GM19468 (cell line): Measurements from ENCODE around the gene OSGEPL1.
"Not testable (repeated sequence)": the region's sequence is repeated elsewhere in the genome, so short reads cannot be mapped to it uniquely, and the experiment has no call there.

Experiments used
- ATAC-seq: cut with Tn5 transposase; IDR thresholded peaks from one replicate; pipeline ENCODE4 v1.9.1; 2021; ENCODE audit warnings: mild to moderate bottlenecking, moderate library complexity, moderate number of reproducible peaks; ENCODE audit not compliant: unreplicated experiment; ENCODE audit errors: extremely low read depth

The OSGEPL1 gene, protein sequence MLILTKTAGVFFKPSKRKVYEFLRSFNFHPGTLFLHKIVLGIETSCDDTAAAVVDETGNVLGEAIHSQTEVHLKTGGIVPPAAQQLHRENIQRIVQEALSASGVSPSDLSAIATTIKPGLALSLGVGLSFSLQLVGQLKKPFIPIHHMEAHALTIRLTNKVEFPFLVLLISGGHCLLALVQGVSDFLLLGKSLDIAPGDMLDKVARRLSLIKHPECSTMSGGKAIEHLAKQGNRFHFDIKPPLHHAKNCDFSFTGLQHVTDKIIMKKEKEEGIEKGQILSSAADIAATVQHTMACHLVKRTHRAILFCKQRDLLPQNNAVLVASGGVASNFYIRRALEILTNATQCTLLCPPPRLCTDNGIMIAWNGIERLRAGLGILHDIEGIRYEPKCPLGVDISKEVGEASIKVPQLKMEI

DNA sequence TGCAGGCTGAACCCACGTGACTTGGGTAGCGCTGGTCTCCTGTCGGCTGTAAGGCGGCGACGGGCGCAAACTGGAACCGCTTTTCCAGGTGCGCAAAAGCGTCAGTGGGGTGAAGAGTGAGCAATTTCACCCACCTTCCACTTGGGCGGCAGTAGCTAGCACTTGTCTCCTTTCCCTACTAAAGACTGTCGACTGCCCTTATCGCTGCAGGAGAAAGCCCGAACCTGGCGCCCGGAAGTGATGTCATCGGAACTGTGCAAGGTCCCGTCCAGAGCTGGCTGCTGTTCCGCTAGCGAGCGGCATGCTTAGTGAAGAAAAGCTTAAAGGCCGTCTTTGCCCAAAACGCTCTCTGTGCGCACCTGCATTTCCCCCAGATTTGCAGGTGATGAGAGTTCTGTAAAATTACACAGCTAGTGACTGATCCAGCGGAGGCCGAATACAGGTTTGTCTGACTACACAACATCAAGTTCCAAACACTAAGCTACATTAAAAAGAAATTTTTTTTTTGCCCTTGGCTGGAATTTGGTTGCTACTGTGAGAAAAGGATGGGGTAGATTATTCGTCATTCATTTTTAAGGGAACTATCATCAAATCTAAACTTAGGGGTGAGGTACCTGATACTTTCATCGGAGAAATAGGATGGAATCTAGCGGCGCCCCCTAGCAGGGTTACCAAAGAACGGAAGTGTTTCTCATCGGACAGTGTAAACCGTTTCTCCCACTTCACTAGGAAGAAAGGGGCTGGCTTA lies at the start of gene OSGEPL1:
Gene OSGEPL1 (minus strand): TSS at position 242 of the 748 bp plus-strand sequence. CDS start 1,152 bp downstream, outside the sequence.
- peak; percentile 84 for ATAC-seq

DNA sequence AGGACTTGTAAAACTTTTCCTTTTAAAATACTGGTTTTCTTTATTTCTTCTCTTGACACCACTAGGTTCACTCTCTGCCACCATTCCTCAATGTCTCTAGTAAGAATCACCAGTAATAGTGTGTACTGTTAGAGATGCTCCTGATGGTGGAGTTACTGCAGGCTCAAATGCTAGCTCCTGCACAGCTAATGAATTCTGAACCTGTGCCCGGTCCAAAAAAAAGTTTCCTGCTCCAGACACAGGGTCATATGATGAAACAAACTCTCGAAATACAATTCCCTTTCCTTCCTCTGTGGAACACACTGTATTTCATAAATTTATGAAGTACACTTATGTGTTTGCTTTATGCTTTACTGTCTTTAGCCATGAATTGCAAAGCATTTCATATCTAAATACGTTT lies 40.8 kb upstream of the OSGEPL1 start:
- ATAC-seq, result no peak

DNA sequence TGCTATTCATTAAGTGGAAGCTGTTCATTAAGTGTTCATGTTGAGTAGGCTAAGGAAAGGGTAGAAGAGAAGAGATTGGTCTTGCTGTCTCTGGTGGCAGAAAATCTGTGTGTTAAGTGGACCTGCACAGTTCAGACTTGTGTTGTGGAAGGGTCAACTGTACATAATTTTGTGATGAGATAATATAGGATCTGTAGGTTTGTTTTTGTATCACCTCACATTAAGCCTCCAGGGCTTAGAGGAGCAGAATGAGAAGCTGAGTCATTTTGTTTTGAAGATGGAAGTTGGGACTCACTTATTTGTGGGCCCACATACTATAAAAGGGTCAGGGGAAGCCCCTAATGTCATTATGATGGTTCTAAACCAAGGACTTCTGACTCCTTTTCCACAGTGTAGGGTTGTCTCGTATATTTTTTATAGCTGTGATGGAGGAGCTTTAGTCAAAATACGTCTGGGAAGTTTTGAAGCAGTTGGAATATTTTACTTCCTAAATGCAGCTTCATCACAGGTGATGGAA lies 39.9 kb upstream of the OSGEPL1 start:
- ATAC-seq, result no peak

DNA sequence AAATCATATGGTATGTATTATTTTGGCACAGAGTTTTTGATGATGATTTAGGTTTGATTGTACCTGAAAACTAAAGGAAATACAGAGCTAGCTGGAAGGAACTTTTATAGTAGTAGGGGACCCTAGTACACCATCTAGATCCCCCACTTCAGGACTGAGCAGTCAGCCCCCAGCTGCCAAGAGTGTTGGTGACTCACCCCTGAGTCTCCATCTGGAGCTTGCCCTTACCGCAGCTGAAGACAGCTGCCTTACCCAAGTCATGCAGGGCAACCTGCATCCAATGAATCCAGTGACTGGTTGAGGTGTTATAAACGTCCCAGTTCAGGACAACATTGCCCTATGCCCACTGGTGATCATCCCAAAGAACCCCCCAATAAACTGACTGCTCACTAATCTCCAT lies 36.9 kb upstream of the OSGEPL1 start:
- no peak for ATAC-seq

DNA sequence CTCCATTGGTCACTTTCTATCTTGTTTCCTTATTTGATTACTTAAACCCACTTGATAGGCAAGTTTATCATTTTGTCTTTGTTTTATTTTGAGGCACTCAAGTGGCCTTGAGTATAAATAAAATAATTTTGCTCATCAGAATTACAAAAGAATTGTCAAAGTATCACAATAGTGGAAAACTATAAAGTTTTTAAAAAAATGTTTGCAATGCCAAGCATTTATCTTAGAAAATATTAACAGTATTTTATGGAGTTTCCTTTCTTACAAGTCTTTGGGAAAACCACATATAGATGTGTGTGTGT lies 36.4 kb upstream of the OSGEPL1 start:
- no peak for ATAC-seq

DNA sequence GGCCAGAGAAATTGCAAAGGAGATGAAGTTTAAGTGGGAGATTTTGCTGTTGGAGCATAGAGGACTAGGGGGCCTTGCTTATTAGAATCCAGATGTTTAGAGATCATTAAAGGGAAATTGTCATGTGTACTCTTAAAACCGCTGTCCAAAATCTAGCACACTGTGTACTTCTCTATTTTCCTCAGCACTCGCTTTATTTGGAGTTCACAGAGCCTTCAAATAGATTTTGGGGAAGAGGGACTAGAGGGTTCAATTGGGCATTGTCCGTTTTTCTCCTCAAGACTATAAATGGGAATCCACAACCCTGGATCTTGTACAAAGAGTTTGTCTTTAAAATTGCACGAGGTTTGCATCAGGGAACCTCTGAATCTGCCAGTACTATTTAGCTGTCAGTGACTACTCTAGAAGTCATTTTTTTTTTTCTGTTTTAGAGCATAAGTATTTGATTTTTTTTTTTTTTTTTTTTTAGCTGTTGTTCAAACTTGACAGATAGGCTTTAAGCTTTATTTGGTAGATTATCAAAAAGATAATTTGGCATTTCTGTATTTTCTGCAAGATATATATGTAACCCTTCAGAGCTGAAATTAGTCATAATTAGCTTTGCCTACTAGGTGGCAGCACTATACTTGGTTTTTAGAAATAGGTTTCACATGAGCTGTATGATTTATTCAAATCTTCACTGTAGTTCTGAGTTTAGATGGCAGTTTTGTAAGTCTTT lies 35.9 kb upstream of the OSGEPL1 start:
- ATAC-seq, result no peak

DNA sequence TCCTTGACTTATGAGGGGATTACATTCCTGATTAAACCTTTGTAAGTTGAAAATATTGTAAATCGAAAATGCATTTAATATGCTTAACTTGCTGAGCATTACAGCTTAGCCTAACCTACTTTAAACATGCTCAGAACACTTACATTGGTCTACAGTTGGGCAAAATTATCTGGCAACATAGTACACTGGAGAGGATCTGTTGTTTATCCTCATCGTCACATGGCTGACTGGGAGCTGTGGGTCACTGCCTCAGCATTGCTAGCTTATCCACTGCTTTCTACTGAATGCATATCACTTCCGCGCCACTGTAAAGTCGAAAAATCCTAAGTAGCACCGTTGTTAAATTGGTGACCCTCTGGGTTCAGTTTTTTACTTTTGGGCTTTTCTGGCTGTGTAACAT lies 35.3 kb upstream of the OSGEPL1 start:
- ATAC-seq, result no peak

DNA sequence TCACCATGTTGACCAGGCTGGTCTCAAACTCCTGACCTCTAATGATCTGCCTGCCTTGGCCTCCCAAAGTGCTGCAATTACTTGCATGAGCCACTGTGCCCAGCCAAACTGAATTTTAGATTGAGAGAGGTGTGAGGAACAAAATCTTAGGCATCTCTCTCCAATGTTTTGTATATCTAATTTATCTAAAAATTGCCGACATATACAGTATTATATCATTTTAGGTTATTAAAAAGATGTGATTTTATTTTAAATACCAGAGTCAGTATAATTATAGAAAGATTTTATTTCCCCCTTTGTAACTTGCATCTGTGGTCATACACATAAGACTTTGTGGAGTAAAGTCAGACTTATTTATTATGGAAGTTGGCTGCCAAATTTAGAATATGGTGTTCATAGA lies 31.7 kb upstream of the OSGEPL1 start:
- ATAC-seq, result no peak

DNA sequence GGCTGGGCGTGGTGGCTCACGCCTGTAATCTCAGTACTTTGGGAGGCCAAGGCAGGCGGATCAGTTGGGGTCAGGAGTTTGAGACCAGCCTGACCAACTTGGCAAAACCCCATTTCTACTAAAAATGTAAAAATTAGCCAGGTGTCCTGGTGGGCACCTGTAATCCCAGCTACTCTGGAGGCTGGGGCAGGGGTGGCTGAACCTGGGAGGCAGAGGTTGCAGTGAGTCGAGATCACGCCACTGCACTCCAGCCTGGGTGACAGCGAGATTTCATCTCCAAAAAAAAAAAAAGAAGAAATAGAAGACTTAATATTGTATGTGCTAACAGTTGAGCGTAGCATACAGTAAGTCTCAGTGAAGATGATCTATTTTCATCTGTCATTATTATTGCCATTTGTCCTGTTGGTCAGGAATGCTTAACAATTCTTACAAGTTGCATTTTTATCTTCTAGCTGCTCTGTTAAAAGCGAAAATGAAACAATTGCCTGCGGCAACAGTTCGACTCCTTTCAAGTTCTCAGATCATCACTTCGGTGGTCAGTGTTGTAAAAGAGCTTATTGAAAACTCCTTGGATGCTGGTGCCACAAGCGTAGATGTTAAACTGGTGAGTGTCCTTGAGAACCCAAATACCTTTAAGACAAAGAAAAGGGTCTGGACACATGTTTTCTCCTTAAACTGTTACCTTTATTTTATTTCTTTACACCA lies 28.9 kb upstream of the OSGEPL1 start:
- no peak for ATAC-seq

DNA sequence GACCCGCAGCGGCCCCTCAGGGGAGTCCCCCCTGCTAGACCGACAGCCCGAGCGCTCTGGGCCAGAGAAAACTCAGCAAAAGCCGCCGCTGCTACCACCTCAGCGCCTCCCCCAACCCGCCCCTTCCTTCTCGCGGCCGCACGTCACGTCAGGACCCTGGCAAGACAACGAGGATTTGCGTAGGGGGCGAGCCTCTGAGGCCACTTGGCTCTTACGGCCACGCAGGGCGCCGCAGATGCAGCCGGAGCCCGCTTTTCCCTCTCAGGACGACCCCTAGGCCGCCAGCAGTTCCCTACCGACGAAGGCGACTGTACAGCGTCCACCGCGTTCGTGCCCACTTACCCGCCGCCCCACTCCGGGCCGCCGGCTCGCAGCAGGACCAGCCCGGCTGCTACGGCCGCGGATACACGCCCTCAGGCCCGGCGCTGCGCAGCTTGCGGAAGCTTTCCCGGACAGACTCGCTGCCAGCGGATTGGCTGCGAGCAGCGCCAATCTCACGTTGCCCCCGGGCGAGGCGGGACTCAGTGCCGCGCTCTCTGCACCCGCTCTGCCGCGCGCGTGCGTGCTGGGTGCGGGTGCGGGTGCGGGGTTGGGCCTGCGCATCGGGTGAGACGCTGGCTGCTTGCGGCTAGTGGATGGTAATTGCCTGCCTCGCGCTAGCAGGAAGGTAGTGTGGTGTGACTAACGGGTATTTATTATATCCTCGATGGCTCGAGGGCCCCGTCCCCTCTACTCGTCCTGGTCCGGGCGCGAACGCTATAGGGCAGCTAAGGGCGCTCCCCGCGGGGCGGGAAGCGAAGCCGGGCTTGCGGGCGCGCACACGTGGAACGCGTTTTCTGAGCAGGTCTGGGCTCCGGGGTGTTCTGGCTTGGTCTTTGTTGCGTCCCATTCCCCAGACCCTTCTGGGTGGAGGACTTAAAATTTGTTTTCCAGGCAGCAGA lies 21.6 kb upstream of the OSGEPL1 start, which contains the start of the genes ORMDL1 and PMS1:
Gene ORMDL1 (minus strand): TSS at position 413 of the 941 bp plus-strand sequence. CDS start 1,744 bp downstream, outside the sequence.
Gene PMS1 (plus strand): TSS at position 524 of the 941 bp plus-strand sequence. CDS start 7,360 bp downstream, outside the sequence.
- ATAC-seq, result peak; percentile 95

DNA sequence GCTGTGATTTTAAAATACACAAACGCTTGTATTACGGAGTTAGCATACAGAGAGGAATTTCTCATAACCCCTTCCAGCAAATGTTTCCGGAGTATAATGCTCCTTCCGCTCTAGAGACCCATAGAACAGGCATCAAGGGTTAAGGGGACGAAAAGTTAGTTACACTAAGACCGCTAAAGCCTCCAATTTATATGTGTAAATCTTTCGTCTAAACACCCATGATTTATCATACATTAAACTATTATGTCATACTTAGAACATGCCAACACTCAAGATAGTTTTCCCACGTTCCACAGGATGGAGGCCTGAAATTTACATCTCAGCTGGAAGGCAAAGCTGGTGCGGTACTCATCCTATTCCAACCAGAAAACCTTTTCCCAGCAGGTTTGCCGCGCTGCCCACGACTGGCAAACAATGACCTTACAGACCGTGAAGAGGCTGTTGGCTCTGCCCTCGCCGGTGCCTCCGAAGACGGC lies 20.9 kb upstream of the OSGEPL1 start:
- ATAC-seq, result peak; percentile 0

DNA sequence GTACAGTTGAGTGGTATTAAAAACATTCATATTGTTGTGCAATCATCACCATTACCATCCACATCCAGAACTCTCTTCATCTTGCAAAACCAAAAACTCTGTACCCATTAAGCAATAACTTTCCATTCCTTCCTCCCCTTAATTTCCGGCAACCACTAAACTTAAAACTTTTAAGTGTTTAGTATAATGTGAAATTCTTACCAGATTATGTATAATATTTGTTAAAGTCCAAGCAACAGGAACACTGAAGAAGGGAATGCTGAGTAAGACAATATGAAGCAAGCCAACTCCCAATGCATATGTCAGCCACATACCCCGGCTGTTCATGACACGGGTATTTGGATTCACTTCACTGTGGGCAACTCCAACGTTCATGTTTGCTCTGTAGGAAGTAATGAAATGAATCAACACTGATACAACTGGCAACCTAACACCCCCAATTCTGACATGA lies 19.7 kb upstream of the OSGEPL1 start:
- ATAC-seq, result no peak

DNA sequence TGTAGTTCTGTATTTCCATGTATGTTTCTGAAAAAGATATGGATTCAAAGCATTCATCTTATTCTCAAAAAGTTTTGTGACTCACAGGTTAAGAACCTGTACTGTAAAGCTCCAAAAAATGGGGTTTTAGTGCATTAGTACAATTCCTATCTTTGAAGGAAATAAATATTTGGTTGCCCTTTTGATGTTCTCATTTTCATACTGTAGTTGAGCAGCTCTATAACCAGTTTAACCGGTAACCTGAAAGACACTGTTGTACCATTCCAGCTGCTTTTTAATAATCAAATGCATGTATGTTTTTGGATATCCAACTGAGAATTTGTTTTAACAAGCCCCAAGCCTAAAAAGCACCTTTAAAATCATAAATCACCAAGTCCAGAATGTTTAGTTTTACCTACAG lies 9.6 kb upstream of the OSGEPL1 start:
- no peak for ATAC-seq

DNA sequence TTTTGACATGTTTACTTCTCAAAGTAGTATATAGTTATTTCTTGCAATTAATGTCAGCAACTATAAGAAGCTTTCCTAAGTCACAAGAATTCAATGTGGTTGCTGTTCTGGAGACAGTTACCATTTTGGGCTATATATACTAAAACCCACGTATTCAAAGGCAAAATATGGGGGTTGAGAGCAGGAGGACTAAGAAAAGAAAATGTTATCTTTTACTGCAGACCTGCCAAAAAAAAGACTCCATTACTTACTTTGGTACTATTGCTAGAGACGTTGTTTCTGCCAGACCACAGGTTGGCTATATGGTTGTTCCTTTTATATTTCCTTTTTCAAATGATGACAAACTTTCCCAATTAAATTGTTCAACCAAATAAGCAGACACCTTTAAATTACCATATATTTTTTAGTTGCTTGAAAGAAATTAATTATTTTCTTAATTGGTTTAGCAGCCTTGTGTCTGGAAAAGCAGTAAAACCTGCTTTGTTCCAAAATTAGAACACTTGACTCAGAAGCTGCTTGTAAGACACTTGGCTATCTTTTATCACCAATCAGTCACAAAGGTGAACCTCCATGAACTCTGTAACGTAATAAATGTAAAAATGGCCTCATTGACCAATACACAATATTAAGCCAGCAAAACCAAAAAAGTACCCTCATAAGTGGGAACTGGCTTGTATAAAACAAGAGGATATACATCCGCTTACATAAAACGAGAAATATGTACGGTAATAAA lies 8.2 kb upstream of the OSGEPL1 start:
- no peak for ATAC-seq

DNA sequence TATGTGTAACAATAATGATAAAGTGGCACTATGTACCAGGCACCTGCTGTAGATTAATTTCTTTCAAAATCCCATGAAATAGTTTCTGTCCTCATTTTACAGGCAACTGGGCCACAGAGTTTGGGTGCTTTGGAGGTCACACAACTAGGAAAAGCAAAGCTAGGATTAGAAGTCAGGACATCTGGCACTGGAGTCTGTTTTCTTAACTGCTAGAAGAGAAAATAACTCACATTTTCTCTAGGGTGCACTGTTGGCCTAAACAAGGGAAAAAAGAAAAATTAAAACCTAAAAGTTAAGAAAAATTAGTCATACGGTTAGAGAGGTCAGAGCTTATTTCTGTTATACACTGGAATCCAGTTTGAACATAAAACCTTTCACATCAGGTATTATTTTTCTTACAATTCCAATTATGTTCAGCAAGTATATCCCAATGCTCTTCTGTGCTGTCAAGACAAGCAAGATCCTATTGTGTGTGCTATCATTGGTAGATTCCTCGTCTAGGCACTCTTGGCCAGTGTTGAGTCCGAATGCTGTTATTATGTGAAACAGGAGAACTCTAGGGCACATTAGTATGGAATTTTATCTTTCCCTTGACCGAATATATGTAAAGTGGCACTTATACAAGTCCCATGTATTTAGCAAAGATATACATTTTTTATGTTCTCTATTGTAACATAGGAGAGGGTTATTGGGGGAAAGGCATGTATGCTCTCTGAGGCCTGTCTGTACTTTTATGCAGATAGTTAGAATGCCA lies 1.5 kb upstream of the OSGEPL1 start:
- no peak for ATAC-seq

DNA sequence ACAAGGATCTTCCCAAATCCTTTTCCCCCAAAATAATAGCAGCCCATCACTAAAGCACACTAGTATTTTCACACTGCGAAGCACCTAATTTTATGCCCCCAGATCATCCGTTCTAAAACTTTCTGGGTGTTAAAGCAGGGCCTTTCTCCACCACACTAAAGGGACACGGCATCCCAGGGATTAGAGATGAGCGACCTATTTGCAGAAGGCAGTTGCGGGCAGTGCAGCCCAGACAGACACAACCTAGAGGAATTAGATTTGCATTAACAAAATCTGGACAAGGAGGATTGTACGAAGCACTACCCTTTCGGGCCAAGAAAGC lies 402 bp downstream of the OSGEPL1 start:
- ATAC-seq, result no peak

DNA sequence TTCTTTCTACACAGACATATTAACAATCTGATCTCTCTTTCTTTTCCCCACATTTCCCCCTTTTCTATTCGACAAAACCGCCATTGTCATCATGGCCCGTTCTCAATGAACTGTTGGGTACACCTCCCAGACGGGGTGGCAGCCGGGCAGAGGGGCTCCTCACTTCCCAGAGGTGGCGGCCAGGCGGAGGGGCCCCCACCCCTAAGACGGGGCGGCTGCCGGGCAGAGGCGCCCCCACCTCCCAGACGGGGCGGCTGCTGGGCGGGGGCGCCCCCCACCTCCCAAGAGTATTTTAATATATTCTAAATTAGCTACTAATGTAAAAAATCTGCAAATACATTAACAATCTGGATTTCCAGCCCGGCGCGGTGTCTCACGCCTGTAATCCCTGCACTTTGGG lies 2.4 kb downstream of the OSGEPL1 start:
- ATAC-seq, result not testable (repeated sequence)
